Suprapubic skin (tissue), 3 donors: ENCODE measurements around the gene ADTRP.

Experiments
- POLR2A ChIP-seq, 2 donors: fragments of 450-650 bp; IDR thresholded peaks; one replicate each; pipeline ENCODE4 v1.6.1; 2017; ENCODE audit warnings: antibody characterized with exemption in 2 of 2, mild to moderate bottlenecking in 2 of 2, moderate library complexity in 2 of 2
- TF ChIP-seq, protein P1 (sequence below), 2 donors: fragments of 200-600 bp in 1 of 2; fragments of 450-650 bp in 1 of 2; sonication (generic) in 1 of 2; IDR thresholded peaks; one replicate each; pipeline ENCODE4 v1.5.1; 2016 to 2019; ENCODE audit warnings: antibody characterized with exemption in 2 of 2, mild to moderate bottlenecking in 1 of 2, moderate library complexity in 1 of 2

DNA sequence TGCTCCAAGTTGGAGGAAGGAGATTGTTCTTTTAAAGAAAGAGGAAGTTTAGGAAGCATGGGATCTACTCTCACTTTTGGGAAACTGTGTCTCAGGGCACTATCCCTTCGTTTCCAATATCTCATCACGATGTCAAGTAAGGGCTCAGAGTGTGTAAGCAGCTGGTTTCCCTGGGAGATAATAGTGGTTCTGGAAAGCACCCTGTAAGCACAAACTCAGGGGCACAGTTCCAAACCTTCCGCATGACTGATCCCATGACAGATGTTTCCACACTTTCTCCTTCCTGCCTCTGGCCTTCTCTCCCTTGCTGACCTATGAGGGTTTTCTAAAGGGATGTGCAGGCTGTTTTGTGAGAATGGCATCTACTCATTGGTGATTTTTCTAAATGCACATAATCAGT is 33.9 kb downstream of the ADTRP start:
- TF ChIP-seq, protein P1, sequence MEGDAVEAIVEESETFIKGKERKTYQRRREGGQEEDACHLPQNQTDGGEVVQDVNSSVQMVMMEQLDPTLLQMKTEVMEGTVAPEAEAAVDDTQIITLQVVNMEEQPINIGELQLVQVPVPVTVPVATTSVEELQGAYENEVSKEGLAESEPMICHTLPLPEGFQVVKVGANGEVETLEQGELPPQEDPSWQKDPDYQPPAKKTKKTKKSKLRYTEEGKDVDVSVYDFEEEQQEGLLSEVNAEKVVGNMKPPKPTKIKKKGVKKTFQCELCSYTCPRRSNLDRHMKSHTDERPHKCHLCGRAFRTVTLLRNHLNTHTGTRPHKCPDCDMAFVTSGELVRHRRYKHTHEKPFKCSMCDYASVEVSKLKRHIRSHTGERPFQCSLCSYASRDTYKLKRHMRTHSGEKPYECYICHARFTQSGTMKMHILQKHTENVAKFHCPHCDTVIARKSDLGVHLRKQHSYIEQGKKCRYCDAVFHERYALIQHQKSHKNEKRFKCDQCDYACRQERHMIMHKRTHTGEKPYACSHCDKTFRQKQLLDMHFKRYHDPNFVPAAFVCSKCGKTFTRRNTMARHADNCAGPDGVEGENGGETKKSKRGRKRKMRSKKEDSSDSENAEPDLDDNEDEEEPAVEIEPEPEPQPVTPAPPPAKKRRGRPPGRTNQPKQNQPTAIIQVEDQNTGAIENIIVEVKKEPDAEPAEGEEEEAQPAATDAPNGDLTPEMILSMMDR (IDR thresholded peaks at IDR 0.05): no peak
- no peak for TF ChIP-seq POLR2A (IDR thresholded peaks at IDR 0.05)
